DMS153 treated with DMSO at 0.1 percent for 48 hours (cell line): Measurements from ENCODE around the gene FRMD4A.

Source experiments
- DNase-seq: peaks from one replicate; lab custom pipeline; 2025; ENCODE audit not compliant: unreplicated experiment; lab: John Stamatoyannopoulos, UW

Gene FRMD4A

DNA sequence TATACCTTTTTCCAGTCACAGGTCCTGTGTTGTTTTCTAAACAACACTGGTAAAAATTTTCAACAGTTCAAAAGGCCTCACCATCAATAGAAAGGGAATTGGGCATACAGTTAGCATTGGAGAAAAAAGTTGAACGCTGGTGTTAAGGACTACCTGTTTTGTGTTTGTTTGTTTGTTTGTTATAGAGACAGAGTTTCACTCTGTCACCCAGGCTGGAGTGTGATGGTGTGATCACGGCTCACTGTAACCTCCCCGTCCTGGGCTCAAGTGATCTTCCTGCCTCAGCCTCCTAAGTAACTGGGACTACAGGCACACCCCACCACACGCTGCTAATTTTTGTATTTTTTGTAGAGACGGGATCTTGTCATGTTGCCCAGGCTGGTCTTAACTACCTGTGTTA is 437.9 kb downstream of the FRMD4A start:
- no peak for DNase-seq

DNA sequence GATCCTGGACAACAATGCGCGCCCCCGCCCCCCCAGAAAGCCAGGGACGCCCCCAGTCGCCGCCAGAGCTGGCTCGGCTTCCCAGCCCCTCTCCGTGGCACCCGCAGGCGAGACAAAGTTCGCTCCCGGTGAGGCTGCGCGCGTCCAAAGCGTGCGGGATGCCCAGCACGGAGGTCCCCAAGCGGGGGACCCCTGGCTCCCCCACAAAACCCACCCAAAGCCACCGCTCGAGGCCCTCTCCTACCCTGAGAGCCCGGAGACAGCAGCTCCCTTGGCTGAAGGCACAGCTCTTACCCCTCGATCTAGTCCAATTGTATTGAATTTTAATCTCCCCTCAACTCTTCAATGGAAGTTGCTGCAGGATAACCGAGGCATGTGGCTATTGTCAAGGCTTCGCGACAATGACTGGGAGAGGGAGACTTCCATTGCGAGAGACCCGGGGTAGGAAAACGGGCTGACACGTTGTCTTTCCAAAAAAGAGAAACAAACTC is 438.7 kb downstream of the FRMD4A start:
- DNase-seq = no peak

DNA sequence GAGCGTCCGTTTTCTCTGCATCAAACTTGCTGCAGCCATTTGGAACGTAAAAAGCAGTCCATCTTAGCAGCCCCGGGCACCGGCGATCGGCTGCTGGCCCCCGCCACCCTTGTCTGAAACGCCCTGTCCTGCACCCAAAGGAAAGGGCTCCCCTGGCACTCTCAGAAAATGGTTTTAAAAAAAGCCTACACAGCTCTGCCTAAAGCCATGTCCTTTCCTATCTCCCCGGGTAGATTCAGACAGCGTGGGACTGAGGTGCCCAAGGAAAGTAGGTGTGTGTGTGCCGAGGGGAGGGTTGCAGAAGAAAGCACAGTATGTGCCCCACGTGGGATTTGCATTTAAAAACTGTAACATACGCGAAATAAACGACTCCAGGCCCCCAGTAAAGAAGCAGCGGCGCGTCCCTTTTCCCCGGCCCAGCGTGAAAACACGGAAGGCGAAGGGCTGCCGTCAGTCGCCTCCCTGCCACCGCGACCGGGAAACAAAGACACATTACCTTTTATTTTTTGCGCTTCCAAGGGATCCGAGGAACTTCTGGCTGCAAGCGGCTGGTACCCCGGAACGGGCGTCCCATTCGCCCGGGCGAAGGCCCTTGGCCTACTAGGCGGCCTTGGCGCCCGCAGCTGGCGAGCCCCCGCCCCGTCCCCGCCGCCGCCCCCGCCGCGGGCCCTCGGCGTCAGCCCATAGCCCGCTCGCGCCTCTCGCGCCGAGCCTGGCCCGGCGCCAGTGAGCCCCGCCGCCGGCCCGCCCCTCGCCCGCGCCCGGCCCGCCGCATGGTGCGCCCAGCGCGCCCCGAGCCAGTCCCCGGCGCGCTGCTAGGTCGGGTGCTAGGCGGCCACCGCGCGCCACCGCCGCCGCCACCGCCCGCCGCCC is 439.4 kb downstream of the FRMD4A start:
- no peak for DNase-seq

DNA sequence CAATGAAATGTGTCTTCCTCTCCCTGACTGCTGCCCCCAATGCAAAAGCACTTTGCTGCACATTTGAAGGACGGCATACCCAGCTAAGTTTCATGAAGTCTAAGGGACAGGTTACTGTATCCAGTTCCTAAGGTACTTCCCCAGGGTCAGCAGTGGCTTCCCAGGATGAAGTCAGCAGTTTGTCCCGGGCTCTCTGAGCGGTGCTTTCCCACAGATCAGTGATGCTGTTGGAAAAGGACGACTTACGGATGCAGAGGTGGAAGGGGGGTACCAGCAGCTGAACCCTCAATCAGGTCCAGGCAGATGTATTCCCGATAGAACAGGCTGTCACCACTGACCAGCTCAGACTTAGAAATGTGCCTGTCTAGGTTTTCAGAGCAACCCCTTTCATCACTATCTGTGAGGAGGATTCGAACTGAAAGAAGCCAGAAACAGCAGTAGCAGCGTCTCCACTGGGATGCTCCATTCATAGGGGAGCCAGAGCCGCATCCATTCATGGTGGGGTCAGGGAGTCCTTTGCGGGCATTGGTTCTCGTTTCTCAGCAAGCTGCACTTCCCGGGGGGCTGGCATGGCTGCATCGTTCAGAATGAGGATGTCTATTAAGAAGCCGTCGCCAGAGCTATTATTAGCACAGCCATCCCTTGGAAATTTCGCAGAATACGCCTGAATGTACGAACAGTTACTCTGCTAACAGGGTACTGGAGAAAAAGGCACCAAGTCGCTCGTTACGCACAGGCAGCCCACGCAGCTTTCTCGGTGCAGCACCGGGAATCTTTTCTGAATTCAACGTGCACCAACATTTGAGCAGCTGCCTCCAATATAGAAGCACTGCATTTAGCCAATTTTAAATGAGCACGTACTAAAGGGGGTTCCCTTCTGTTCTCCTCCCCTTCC is 440.2 kb downstream of the FRMD4A start:
- DNase-seq = no peak

DNA sequence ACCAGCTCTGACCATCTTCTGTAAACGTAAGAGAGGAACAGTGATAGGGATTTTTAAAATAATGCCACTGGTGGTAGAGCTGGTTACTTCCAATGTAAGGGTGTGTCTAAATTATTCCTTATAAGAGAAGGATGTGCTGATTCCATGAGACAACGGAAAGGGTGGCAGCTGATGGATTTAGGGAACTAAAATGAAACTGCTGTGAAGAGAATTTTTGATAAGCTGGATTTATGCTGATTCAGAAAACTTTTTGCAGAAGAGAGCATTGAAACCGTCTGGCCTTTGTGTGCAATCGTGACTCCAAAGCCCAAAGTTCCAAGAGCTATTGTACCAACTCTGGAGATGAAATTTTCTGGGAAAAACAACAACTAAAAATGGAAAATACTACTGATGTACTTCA is 443.0 kb downstream of the FRMD4A start:
- no peak for DNase-seq

DNA sequence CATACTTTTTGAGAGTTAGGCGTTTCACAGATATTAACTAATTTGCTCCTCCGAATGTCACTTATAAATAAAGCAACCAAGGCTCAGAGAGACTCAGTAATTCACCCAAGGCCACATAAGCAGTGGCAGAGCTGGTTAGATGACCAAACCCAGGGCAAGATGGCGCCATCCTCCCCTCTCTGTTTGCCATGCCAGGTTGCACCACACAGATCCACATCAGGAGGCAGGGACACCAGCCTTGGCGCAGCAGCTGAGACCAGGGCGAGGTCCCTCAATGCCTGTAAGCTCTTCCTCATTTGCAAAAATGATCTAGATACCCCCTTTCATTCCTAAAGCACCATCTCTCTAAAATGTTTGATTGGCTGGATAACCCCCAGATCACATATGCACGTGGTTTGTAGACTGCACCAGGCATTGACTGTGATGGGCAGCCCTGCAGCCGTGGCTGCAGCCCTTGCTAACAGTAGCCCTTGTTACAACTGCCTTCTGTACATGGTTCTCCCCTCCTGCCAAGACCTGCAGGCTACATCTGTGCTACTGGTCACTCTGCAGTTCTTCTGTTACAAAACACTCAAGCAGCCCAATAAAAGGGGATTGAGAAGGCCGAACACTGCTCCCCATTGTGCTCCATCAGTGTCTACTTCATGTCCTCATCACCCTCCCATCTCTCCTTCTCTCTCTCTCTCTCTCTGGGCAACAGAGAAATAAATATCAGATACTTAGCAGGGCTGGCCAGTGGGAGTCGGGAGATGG is 445.3 kb downstream of the FRMD4A start:
- DNase-seq = no peak

DNA sequence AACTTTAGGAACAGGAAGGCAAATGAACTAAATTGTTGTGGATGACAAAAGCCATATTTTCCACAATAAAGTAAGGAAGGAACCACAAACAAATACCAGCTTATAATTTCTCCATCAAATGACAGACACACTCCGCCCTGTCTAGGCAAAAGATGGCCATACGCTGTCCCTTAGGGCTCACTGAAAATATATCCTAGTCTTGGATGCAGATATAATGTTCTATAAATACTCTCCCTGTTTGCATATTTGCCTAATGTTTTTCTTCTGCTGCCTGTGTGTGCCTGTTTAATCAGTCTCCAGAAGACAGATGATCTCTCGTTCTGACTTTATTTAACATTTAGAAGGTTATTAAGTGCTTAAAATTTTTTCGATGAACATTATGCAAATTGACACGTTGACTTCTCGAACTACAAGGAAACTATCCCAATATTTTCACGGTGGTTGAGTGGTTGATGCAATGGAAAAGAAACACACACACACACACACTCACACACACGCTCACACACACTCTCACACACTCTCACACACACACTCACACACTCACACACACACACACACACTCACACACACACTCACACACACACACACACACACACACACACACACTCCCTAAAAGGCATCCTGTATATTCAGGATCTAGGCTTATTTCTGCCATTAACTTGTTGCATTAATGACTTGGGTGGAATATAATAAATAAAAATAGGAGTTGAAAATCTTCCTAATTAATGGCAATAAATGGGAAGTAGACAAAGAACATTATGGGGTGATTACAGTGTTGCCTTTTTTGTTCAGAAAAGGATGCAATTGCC is 446.9 kb downstream of the FRMD4A start:
- DNase-seq = no peak

DNA sequence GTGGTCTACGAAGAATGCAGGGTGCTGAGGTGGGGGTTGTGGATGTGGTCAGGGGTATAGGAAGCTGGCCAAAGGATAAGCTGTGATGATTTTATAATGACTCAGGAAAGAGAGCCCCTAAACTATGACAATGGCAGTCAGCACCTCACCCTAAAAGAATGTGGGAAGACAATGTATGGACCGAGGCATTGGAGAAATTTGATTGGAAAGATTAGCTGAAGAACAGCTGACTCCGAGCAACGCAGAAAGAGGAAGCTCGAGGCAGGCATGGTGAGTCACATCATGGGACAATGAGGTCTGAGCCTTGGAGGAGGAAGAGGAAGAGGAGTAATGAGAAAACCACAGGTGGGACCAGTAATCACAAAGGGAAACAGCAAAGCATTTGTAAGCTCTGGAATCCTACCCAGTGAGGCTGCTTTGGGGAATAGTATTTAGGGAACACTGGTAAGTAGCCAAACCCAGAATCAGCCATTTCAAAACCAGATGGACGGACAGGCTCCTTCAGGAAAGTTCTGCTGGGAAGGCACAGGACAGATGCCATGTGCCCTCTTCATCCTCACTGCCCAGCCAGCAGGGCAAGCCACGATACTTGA is 448.5 kb downstream of the FRMD4A start:
- DNase-seq = no peak

DNA sequence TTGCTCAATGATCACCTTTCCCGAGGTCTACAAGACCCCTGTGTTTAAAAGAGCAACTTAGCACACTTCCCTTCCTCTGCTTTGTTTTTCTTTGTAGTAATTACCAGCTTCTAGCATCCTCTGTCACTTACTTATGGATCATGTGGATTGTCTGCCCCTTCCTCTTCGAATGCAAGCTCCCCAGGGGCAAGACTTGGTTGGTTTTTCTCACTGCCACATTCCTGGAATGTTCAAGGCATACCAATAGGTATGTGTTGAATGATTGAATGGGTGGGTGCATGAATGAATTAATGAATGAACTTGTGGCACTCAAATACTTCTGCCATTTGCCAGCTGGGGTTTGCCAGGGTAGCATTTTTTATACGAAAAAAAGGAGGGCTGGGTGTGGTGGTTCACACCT is 450.0 kb downstream of the FRMD4A start:
- DNase-seq = no peak

DNA sequence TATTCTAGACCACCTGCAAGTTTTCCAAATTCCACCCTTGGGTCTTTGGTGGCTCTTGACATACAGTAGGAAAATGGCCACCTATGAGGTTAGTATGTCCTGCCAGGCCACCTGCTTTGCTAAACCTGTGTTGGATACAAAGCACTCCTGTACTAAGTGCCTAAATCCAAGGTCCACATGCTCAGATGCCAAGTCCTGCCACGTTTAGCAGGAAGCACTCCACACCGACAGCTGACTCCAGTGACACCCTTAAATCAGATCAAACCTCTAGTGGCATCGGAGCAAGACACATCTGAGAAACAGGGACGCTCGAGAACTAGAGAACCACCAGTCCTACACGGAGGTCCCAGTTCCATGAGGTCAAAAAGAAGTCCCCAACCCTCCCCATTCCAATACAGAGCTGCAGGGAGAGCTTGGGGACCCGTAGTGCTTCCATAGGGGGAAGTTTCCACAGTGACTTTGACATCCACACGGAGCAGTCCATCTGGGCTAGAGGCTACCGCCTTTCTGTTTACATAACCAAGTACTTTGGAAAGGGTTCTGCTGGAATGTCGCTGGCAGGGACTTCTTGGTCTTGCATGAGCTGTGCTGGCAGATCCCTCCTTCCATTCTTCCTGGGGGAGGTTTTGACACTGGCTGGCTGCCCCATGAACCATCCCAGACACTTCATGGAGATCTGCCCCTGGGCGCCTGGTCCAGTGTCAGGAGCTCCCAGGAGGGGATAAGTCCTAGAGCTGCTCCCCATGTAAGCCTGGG is 453.4 kb downstream of the FRMD4A start:
- DNase-seq = no peak

DNA sequence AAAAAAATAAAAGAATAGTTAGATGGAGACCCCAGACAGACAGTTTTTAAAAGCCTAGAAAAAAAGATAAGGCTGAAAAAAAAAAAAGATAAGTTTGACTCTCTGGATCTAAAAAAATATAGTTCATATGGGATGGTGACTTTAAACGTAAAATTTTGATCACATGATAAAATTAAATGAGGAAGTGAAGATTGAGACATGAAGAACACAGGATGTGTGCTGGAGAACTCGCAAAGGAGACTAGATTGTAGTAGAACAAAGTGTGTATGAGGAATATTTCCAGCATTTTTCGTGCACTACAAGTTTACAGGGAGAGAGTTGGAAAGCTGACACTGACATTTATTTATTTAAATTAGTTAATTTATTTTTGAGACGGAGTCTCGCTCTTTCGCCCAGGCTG is 457.5 kb downstream of the FRMD4A start:
- DNase-seq = no peak

DNA sequence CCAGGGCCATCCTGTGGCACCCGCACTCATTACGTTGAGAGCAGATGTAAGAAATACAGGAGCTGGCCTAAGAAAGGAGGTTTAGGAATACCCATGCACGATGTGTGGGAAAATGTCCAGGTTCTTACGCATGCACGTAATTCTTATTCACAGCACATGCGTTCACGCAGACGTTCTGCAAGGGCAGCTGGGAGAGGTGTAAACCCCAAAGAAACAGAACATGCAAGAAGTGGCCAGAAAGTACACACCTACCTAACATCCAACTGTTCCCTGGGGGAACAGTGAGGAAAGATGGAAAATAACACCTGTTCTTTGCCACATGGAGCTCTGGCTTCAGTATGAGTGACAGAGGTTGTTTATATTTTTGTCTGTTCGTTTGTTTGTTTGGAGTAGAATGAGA is 458.3 kb downstream of the FRMD4A start:
- no peak for DNase-seq

DNA sequence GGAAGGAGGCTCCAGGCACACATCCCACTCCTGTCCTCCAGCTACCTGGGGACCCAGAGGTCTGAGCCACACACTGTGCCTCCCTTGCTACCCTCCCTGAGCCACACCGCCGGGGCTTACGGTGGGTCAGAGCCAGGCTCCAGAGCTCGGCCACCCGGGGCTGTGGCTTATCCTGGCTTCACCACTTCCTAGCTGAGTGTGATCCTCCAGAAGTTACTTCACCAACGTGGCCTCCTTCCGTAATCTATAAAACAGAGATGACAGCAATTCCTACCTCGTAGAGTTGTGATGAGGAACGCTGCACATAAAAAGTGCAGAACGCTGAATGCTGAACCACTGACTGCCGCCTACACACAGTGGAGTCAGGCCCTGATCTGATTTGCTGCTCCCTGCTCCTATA is 458.9 kb downstream of the FRMD4A start:
- DNase-seq = no peak

DNA sequence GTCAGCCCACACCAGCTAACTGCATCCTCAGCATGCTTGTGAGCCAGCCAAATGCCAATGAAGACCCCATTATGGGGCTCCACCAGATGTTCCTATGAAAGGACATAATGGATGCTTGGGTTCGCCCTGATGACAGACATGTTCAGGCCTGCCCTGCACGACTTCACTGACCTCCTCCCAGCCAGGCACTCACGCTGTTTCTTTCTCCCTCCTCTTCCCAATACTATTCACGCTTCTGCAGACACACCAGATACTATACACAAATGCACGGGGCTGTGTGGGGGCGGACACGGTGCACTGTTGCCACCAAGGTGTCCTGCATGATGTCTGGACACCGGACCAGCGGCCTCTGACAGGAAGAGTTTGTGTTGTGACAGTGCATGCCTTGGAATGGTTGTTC is 459.7 kb downstream of the FRMD4A start:
- no peak for DNase-seq

DNA sequence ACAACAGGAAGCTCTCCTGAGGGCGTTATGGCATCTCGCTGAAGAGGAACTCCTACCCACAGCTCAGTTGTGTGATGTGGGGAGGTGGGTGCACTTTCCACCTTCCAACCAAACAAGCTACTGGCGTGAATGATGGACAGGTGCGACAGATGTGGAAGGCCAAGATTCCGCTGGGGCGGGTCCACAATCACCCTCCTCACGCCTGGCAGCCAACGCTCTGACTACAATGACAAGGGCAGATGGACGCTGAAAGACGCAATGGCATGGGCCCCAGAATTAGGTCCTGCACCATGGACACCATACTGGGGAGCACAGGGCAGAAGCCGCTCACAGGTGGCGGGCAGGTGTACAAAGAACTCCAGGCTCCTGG is 461.4 kb downstream of the FRMD4A start:
- DNase-seq = no peak

DNA sequence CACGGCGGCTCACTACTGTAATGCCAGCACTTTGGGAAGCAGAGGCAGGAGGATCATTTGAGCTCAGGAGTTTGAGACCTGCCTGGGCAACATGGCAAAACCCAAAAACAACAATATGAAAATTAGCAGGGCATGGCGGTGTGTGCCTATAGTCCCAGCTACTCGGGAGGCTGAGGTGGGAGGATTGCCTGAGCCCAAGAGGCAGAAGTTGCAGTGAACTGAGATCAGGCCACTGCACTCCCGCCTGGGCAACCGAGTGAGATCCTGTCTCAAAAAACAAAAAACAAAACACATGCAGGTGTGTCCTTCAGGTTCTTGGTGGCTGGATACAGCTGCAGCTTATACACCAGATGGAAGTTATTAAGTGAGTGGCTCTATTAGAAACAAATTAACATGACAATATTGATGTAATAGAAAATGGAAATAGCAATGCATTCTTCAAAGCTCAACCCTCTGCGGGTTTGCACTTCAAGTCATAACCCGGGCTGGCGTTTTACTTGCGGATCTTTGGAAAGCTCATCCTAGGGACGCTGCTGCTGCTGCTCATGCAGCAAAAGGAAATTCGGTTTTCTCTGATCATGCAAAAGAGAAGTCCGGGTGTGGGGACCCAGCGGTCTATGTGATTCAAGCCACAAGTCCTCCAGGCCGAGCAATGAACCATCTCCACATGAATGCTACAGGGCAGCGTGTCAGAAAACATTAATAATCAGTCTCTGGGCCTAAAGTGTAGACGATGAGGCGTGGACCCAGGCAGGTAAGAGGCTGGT is 462.0 kb downstream of the FRMD4A start:
- DNase-seq = no peak

DNA sequence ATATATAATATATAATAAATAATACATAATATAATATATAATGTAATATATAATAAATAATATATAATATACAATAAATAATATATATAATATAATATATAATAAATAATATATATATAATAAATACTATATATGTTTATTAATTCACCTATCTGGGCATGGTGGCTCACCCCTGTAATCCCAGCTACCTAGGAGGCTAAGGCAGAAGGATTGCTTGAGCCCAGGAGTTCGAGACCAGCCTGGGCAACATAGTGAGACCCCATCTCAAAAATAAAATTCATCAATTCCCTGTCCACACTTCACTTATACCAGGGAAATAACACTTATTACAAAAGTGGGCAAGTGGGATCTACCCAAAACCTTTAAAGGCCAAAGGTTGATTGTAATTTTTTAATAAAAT is 462.9 kb downstream of the FRMD4A start:
- DNase-seq = no peak

DNA sequence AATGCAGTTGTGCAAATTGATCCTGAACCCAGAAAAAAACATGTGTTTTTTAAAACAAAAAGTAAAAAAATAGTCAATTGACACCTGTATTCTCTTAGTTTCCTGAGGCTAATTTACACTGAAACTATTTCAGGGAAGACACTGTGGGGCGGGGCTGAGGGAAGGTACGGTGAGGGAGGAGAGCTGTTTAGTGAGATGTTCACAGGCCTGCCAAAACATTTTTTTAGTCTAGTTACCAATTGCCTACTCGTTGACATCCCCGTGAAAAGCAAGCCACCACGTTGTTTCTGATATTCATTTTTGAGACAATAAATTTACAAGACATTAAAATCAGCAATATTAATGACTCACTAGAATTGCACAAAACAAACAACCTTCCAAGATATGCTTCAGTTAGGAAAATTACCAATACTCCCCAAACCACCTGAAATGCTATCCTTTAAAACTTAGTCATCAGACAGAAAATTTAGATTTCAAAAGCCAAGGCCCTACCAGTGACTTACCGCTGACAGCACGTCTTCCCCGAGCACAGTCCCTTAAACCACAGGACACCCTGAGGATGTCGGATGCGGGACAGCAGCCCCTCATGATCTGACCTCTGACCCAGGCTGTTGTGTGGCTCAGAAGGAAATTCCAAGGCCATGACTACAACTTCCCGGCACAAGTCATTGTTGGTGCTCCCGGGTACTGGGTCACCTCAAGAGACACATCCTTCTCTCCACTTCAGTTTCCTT is 464.8 kb downstream of the FRMD4A start:
- no peak for DNase-seq
